ENCODE measurements around the gene EPB41L4A. TPM values are rescaled to one million over a fixed set of nuclear protein-coding genes. Genes with fewer than 3 reads are reported as not detected.

The EPB41L4A gene
- total RNA-seq, 2 donors from 2014 or later = 7.7 to 9.9 TPM

DNA sequence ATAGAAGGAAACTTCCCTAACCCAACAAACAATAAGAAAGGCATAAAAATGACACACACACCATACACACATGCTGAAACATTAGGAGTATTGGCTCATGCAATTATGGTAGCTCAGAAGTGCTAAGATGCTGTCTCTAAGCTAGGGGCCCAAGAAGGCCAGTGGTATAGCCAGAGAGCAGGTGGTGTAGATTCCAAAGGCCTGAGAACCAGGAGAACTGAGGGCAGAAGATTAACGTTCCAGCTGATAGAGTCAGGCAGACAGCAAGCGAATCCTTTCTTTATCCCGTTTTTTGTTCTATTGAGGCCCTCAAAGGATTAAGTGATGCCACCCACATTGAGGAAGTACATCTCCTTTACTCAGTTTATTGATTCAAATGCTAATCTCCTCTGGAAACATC lies 262.9 kb downstream of the EPB41L4A start:
- no peak for DNase-seq
- Histone ChIP-seq H3K27me3 (ENCODE audit: control insufficient read depth, insufficient read depth, low read length, poor library complexity, severe bottlenecking) (no peaks in the 10 kb centered on the region), H3K4me3 (ENCODE audit: low read length) (no peak overlapping the region), H3K4me1 (ENCODE audit: control insufficient read depth, insufficient read depth, low read length) (no peaks in the 10 kb centered on the region), H3K9ac (ENCODE audit: extremely low read depth, low read length, poor library complexity, severe bottlenecking) (no peak overlapping the region), H3K36me3 (ENCODE audit: control insufficient read depth, insufficient read depth, low read length) (no peaks in the 10 kb centered on the region), H3K27ac (ENCODE audit: low read depth, low read length) (no peak overlapping the region), H3K9me3 (ENCODE audit: control insufficient read depth, low read length) (no peaks in the 10 kb centered on the region)
- H3K36me3 Mint-ChIP-seq (ENCODE audit: low read depth) = peaks cover 2% of the 10 kb centered on the region
- H3K4me1 Mint-ChIP-seq = peaks cover 2% of the 10 kb centered on the region
- H3K27ac Mint-ChIP-seq = no peak overlapping the region
- WGBS, 2 experiments (ENCODE audit: insufficient coverage in 1 of 2, insufficient read length in 1 of 2) = 79 to 85% methylated on average over 3 of the region's 3 CpGs
- H3K27me3 Mint-ChIP-seq (ENCODE audit: insufficient read depth) = peaks cover 4% of the 10 kb centered on the region
- peaks cover 6% of the 10 kb centered on the region for H3K9me3 Mint-ChIP-seq
- TF ChIP-seq CTCF (conservative IDR thresholded peaks at IDR 0.05) = no peak
- no peak overlapping the region for H3K4me3 Mint-ChIP-seq

GRCh38 chr5:112154940-112155686 lies 264.0 kb downstream of the EPB41L4A start:
- H3K9ac ChIP-seq (ENCODE audit: extremely low read depth, low read length, poor library complexity, severe bottlenecking) = no peak overlapping the region
- no peaks in the 10 kb centered on the region for H3K4me1 Mint-ChIP-seq
- no peaks in the 10 kb centered on the region for H3K36me3 ChIP-seq (ENCODE audit: control insufficient read depth, insufficient read depth, low read length)
- no peak for TF ChIP-seq CTCF (conservative IDR thresholded peaks at IDR 0.05)
- no peak for DNase-seq
- no peaks in the 10 kb centered on the region for H3K4me1 ChIP-seq (ENCODE audit: control insufficient read depth, insufficient read depth, low read length)
- no peaks in the 10 kb centered on the region for H3K36me3 Mint-ChIP-seq (ENCODE audit: low read depth)
- no peak overlapping the region for H3K4me3 ChIP-seq (ENCODE audit: low read length)
- no peak overlapping the region for H3K4me3 Mint-ChIP-seq
- no peak overlapping the region for H3K27ac Mint-ChIP-seq
- peaks cover 9% of the 10 kb centered on the region for H3K9me3 Mint-ChIP-seq
- no peak overlapping the region for H3K27ac ChIP-seq (ENCODE audit: low read depth, low read length)
- no peaks in the 10 kb centered on the region for H3K27me3 ChIP-seq (ENCODE audit: control insufficient read depth, insufficient read depth, low read length, poor library complexity, severe bottlenecking)
- H3K9me3 ChIP-seq (ENCODE audit: control insufficient read depth, low read length) = peaks cover 9% of the 10 kb centered on the region
- H3K27me3 Mint-ChIP-seq (ENCODE audit: insufficient read depth) = peaks cover 4% of the 10 kb centered on the region

GRCh38 chr5:112149727-112150126 lies 269.4 kb downstream of the EPB41L4A start:
- Histone ChIP-seq H3K27ac (ENCODE audit: low read depth, low read length) (no peak overlapping the region), H3K9ac (ENCODE audit: extremely low read depth, low read length, poor library complexity, severe bottlenecking) (no peak overlapping the region), H3K9me3 (ENCODE audit: control insufficient read depth, low read length) (peaks cover 14% of the 10 kb centered on the region), H3K36me3 (ENCODE audit: control insufficient read depth, insufficient read depth, low read length) (no peaks in the 10 kb centered on the region), H3K4me1 (ENCODE audit: control insufficient read depth, insufficient read depth, low read length) (no peaks in the 10 kb centered on the region), H3K27me3 (ENCODE audit: control insufficient read depth, insufficient read depth, low read length, poor library complexity, severe bottlenecking) (no peaks in the 10 kb centered on the region), H3K4me3 (ENCODE audit: low read length) (no peak overlapping the region)
- Mint-ChIP-seq H3K4me3 (no peak overlapping the region), H3K27ac (no peak overlapping the region), H3K27me3 (ENCODE audit: insufficient read depth) (no peaks in the 10 kb centered on the region), H3K4me1 (no peaks in the 10 kb centered on the region), H3K36me3 (ENCODE audit: low read depth) (no peaks in the 10 kb centered on the region), H3K9me3 (peaks cover 13% of the 10 kb centered on the region)
- DNase-seq = no peak
- WGBS, 2 experiments (ENCODE audit: insufficient coverage in 1 of 2, insufficient read length in 1 of 2) = 90 to 96% methylated on average over 4 of the region's 4 CpGs
- TF ChIP-seq CTCF (conservative IDR thresholded peaks at IDR 0.05) = no peak

Data from endodermal cell (in vitro differentiated cells).